A673 (cell line): ENCODE measurements around the gene GNAI2. TPM values are rescaled to one million over a fixed set of nuclear protein-coding genes. Genes with fewer than 3 reads are reported as not detected.
"Not testable (repeated sequence)": the region's sequence is repeated elsewhere in the genome, so short reads cannot be mapped to it uniquely, and the experiment has no call there.

Experiments used
- BruUV-seq: library from RNA; stranded (reverse); fragments of 400-500 nt; replicated peaks from 2 replicates; lab custom pipeline; 2021; lab: Mats Ljungman, UMichigan
- CTCF ChIA-PET: fragments of 300-600 bp; sonication (Branson Sonifier 250); formaldehyde crosslinking; loops from one replicate; lab custom pipeline; 2022; ENCODE audit warnings: antibody characterized with exemption; lab: Charles Lee
- POLR2A ChIA-PET: fragments of 300-600 bp; sonication (Branson Sonifier 250); formaldehyde crosslinking; loops from one replicate; lab custom pipeline; 2022; ENCODE audit warnings: antibody characterized with exemption; ENCODE audit not compliant: low non-redundant PET; lab: Charles Lee
- DNase-seq: peaks from one replicate; pipeline ENCODE4 v3.0.0-alpha.2; 2015; ENCODE audit warnings: low spot score
- H3K27ac ChIP-seq: fragments of 200-600 bp; sonication (generic); 2 replicates; pipeline ENCODE4 v1.5.1; 2016; ENCODE audit warnings: mixed run types, low read depth, mild to moderate bottlenecking, mixed read lengths, antibody characterized with exemption, low read length; ENCODE audit not compliant: poor library complexity, severe bottlenecking
- H3K27me3 ChIP-seq: fragments of 200-600 bp; sonication (generic); replicated peaks from 2 replicates; pipeline ENCODE4 v1.6.1; 2017; ENCODE audit warnings: mixed run types, low read depth, mild to moderate bottlenecking, mixed read lengths, antibody characterized with exemption, low read length; ENCODE audit not compliant: insufficient read depth, poor library complexity
- H3K36me3 ChIP-seq: fragments of 200-600 bp; sonication (generic); 2 replicates; pipeline ENCODE4 v1.6.1; 2016; ENCODE audit warnings: mixed run types, mild to moderate bottlenecking, mixed read lengths, antibody characterized with exemption, low read length; ENCODE audit not compliant: insufficient read depth, poor library complexity, severe bottlenecking
- H3K4me1 ChIP-seq: fragments of 200-600 bp; sonication (generic); 2 replicates; pipeline ENCODE4 v1.6.1; 2017; ENCODE audit warnings: mixed run types, mild to moderate bottlenecking, mixed read lengths, antibody characterized with exemption, low read length; ENCODE audit not compliant: insufficient read depth, poor library complexity, severe bottlenecking
- H3K4me3 ChIP-seq: fragments of 200-600 bp; sonication (generic); 2 replicates; pipeline ENCODE4 v1.5.1; 2016; ENCODE audit warnings: low read depth, mixed run types, mild to moderate bottlenecking, mixed read lengths, low read length; ENCODE audit not compliant: poor library complexity, severe bottlenecking
- H3K9me3 ChIP-seq: fragments of 200-600 bp; sonication (generic); 2 replicates; pipeline ENCODE4 v1.6.1; 2016; ENCODE audit warnings: mixed run types, low read depth, mild to moderate bottlenecking, mixed read lengths, antibody characterized with exemption, low read length; ENCODE audit not compliant: poor library complexity, severe bottlenecking
- EZH2 ChIP-seq: fragments of 200-600 bp; sonication (generic); IDR thresholded peaks from 2 replicates; pipeline ENCODE4 v1.6.1; 2017; ENCODE audit warnings: borderline replicate concordance, low read depth, mild to moderate bottlenecking, mixed read lengths, antibody characterized with exemption, low read length; ENCODE audit not compliant: poor library complexity, severe bottlenecking
- intact Hi-C: fragments of 100-400 bp; cut with micrococcal nuclease; formaldehyde crosslinking; loops from one replicate; pipeline ENCODE4 v1.10.0; 2022; ENCODE audit not compliant: unreplicated experiment
- total RNA-seq: library from RNA; stranded (reverse); gene quantifications from 2 replicates; pipeline ENCODE4 v1.2.3, GENCODE V29; 2021
- TF ChIP-seq, protein P1 (sequence below): fragments of 300-800, 200-600 bp; sonication (generic); conservative IDR thresholded peaks from 2 replicates; pipeline ENCODE4 v1.5.1; 2017; ENCODE audit warnings: low read depth, mild to moderate bottlenecking, antibody characterized with exemption, low read length, moderate library complexity, mixed read lengths

Gene GNAI2
- total RNA-seq, 1 experiment from 2014 or later: 115 TPM

DNA sequence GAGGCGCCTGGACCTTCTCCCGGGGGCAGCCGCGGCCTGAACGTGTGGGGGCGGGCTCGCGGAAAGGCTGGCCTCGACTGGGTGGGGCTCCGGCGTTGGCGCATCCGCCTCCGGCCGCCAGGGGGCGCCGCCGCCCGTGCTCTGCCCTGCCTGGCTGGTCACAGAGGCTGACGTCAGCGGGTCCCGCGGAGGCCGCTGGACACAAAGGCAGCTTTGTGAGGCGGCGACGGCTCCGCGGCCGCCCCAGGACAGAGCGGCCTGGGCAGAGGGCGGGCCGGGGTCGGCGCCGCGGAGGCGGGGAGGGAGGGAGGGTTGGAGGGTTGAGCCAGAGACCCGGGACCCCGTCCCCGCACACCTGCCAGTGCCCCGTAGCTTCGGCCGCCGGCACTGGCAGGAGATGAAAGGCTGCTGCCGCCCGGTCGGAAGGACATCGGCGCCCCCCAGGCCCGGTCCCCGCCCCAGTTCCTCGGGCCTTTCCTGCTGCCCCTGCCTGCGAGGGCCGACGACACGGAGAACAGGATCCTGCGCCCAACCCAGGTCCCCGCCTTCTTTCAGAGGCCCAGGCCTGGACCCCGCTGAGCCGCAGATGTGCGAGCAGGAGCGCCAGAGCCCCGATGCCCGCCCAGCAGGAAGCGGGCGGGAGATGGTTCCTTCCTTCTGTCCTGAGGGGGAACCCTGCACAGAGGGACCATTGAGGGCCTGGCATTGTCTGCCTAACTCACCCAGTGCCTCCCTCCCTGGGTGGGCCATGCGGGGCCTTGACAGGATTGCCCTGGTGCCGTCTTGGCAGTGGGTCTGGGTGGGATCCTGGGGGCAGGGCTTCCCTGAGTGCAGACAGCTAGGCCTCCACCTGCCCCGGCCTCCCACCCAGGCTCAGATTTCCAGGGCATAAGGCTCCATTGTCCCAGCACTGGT is 24.3 kb downstream of the GNAI2 start:
- Histone ChIP-seq H3K27me3 (no peaks in the 10 kb centered on the region), H3K36me3 (peaks cover 15% of the 10 kb centered on the region), H3K4me3 (peak overlapping the region; percentile 53), H3K4me1 (peaks cover 12% of the 10 kb centered on the region), H3K27ac (peak overlapping the region; percentile 82), H3K9me3 (no peaks in the 10 kb centered on the region)
- BruUV-seq: no TSS peak
- peak; percentile 71 for DNase-seq
- intact Hi-C loops: loop anchor here (10.0 kb wide), 1 partner anchor 135 kb away; no protein-coding TSS in a partner anchor
- ChIA-PET POLR2A (no interaction called here), CTCF (interaction anchor here (0.5 to 1.0 kb wide), 3 partner anchors 14 to 66 kb away, joined by 3 to 8 read pairs (median 3); no protein-coding TSS in a partner anchor)
- no peak for TF ChIP-seq EZH2
- TF ChIP-seq, protein P1, sequence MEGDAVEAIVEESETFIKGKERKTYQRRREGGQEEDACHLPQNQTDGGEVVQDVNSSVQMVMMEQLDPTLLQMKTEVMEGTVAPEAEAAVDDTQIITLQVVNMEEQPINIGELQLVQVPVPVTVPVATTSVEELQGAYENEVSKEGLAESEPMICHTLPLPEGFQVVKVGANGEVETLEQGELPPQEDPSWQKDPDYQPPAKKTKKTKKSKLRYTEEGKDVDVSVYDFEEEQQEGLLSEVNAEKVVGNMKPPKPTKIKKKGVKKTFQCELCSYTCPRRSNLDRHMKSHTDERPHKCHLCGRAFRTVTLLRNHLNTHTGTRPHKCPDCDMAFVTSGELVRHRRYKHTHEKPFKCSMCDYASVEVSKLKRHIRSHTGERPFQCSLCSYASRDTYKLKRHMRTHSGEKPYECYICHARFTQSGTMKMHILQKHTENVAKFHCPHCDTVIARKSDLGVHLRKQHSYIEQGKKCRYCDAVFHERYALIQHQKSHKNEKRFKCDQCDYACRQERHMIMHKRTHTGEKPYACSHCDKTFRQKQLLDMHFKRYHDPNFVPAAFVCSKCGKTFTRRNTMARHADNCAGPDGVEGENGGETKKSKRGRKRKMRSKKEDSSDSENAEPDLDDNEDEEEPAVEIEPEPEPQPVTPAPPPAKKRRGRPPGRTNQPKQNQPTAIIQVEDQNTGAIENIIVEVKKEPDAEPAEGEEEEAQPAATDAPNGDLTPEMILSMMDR: peak; percentile 68

DNA sequence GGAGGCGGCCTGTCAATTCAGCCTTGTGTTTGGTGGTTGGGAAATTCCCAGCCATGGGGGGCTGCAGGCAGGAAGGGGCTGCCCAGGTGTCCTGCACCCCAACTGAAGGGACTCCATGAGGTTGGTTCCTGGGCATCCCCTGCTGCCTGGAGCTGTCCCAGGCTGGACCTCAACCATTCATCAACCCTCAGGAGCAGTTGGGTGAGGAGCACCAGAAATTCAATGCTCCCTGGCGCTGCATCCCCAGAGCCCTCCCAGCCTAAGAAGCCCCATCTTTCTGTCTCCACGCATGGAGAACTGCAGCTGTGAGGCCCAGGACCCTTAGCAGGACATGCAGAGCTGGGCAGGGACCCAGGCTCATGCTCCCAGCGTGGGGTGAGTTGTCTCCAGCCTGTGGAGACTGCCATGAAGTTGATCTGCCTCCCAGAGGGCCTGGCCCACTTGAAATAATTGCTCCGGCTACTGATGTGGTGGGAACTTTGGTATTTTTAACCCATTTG is 25.0 kb downstream of the GNAI2 start:
- Histone ChIP-seq H3K27me3 (no peaks in the 10 kb centered on the region), H3K9me3 (no peaks in the 10 kb centered on the region), H3K27ac (peak overlapping the region; percentile 82), H3K4me3 (peak overlapping the region; percentile 53), H3K4me1 (peaks cover 14% of the 10 kb centered on the region), H3K36me3 (peaks cover 15% of the 10 kb centered on the region)
- intact Hi-C loops: loop anchor here (10.0 kb wide), 1 partner anchor 136 kb away; no protein-coding TSS in a partner anchor
- no peak for DNase-seq
- TF ChIP-seq, protein P1: no peak
- no peak for TF ChIP-seq EZH2
- no TSS peak for BruUV-seq
- POLR2A ChIA-PET: no interaction called here
- CTCF ChIA-PET: interaction anchor here (1.0 kb wide), 1 partner anchor 14 kb away, joined by 3 read pairs; no protein-coding TSS in a partner anchor

DNA sequence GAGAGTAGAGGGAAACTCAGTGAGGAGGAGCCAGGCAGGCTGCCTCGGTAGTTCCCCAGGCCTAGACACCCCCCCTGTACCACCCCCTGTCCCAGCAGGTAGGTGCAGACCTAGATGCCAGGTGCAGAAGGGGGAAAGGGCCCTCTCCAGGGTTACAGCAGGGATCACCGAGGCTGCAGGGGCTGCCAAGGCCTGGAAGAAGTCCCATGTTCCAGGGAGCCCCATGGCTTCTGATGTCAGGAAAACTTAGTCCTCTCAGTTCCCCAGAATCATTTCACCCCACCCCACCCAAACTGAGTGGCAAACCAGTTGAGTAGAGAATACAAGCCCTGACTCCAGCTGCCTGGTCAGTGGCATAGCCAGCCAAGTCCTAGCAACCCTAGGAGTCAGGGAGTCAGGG is 25.5 kb downstream of the GNAI2 start:
- ChIA-PET CTCF (no interaction called here), POLR2A (no interaction called here)
- H3K27me3 ChIP-seq: no peaks in the 10 kb centered on the region
- H3K9me3 ChIP-seq: no peaks in the 10 kb centered on the region
- TF ChIP-seq EZH2: no peak
- TF ChIP-seq, protein P1: no peak
- H3K4me3 ChIP-seq: no peak overlapping the region
- peaks cover 12% of the 10 kb centered on the region for H3K36me3 ChIP-seq
- peak overlapping the region; percentile 82 for H3K27ac ChIP-seq
- intact Hi-C loops: loop anchor here (10.0 kb wide), 1 partner anchor 137 kb away; no protein-coding TSS in a partner anchor
- BruUV-seq: no TSS peak
- H3K4me1 ChIP-seq: peaks cover 14% of the 10 kb centered on the region
- DNase-seq: no peak

DNA sequence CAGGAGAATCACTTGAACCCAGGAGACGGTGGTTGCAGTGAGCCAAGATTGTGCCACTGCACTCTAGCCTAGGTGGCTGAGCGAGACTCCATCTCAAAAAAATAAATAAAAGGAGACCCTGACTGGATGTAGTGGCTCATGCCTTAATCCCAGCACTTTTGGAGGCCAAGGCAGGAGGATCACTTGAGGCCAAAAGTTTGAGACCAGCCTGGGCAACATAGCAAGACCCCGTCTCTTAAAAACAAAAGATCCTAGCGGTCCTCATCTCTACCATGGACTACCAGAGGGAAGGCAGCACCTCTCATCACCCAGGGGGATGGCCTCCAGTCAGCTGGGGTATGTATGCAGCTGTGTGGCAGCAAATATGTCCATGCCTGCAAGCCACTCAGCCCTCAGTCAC is 26.2 kb downstream of the GNAI2 start:
- H3K27ac ChIP-seq, DNase-seq, CTCF ChIA-PET, H3K27me3 ChIP-seq, POLR2A ChIA-PET, H3K36me3 ChIP-seq, BruUV-seq, H3K9me3 ChIP-seq, H3K4me3 ChIP-seq: not testable (repeated sequence)
- peaks cover 14% of the 10 kb centered on the region for H3K4me1 ChIP-seq
- intact Hi-C loops: loop anchor here (10.0 kb wide), 1 partner anchor 137 kb away; no protein-coding TSS in a partner anchor
